Fibroblast of pulmonary artery (primary cell): ENCODE results near the gene ACTR3C.

Experiments
- DNase-seq: peaks from one replicate; pipeline ENCODE4 v3.0.0-alpha.2; 2010; ENCODE audit warnings: low read depth
- H3K4me3 ChIP-seq: replicated peaks from 2 replicates; pipeline ENCODE4 v1.5.1; 2011; ENCODE audit warnings: low read depth, mild to moderate bottlenecking, control low read depth, low read length, moderate library complexity
- CTCF ChIP-seq: IDR thresholded peaks from 2 replicates; pipeline ENCODE4 v1.5.1; 2011; ENCODE audit warnings: mild to moderate bottlenecking, control low read depth, low read length, inconsistent platforms; ENCODE audit errors: missing control alignments

Gene ACTR3C

DNA sequence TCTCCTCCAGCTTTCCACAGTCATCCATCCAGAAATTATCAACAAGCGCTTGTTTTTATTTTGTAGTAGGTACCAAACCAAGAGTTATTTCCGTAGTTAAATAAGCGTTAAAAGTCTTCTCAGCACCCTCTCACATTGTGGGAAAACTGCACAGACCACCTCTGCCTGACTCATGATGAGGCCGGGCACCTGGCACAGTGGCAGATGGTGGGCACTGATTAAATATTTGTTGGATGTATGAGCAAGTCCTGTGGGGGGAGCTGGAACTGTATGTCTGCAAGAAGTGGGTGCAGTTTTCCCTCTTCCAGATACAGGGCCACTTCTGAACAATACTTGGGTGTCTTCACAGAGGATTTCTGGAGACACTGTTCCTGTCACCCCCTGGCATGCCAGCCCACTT, 40.0 kb upstream of the ACTR3C start:
- no peak overlapping the region for H3K4me3 ChIP-seq
- TF ChIP-seq CTCF = no peak

GRCh38 chr7:150361807-150362621, 38.7 kb upstream of the ACTR3C start:
- DNase-seq = no peak
- no peak overlapping the region for H3K4me3 ChIP-seq
- no peak for TF ChIP-seq CTCF

More for the DNA sequence above, 40.0 kb upstream of the ACTR3C start:
- no peak for DNase-seq

DNA sequence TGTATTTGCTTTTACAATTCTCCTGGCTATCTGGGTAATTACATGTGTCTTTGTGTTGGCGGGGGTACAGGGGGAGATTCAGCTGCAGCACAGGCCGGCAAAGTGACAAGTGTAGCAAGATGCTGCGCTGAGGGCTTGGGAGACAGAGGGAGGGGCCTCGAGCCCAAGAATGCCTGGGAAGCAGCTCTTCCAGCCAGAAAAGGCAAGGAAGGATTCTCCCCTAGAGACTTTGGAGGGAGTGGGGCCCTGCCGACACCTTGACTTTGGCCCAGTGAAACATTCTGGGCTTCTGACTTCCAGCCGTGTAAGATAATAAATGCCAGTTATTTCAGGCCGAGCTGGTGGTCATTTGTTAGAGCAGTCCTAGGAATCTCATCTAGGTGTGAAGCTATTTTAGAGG, 38.1 kb upstream of the ACTR3C start:
- no peak for DNase-seq
- TF ChIP-seq CTCF = no peak
- H3K4me3 ChIP-seq = no peak overlapping the region

DNA sequence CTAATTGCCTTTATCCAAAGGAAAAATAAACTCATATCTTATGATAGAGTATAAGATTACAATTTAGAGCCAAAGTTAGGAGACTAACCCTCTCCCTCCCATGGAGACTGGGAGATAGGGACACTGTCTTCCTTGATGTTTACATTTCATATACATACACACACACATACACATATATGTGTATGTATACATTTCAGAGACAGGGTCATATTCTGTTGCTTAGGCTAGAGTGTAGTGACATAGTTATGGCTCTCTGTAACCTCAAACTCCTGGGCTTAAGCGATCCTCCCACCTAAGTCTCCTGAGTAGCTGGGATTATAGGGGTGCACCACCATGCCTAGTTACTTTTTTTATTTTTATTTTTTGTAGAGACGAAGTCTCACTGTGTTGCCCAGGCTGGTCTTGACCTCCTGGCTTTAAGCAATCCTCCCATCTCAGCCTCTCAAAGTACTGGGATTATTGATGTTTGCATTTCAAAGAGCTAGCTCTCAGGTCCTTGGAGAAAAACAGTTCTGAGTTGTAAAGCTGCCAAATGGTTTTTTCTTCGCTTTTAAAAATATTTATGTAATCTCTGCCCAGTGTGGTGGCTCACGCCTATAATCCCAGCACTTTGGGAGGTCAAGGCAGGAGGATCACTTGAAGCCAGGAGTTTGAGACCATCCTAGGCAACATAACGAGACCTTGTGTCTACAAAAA, 37.2 kb upstream of the ACTR3C start:
- no peak overlapping the region for H3K4me3 ChIP-seq
- DNase-seq = no peak
- TF ChIP-seq CTCF = no peak

GRCh38 chr7:150359622-150360362, 36.4 kb upstream of the ACTR3C start:
- no peak overlapping the region for H3K4me3 ChIP-seq
- DNase-seq = no peak
- no peak for TF ChIP-seq CTCF

GRCh38 chr7:150358988-150359621, 35.8 kb upstream of the ACTR3C start:
- TF ChIP-seq CTCF = no peak
- no peak overlapping the region for H3K4me3 ChIP-seq
- DNase-seq = no peak
